Measurements from ENCODE around the gene GMFB. TPM values are rescaled to one million over a fixed set of nuclear protein-coding genes. Genes with fewer than 3 reads are reported as not detected.

Gene GMFB
- total and polyA plus RNA-seq, 10 of the 15 experiments (the other 5 are each of a cell fraction or from before 2014, with no cell fraction given) = 29.3 to 71.0 (median 50.8) TPM

- H3K9ac ChIP-seq (ENCODE audit: control insufficient read depth, insufficient read depth, low read length) = no peak overlapping the region
- H3K27me3 ChIP-seq (replicated peaks in 1 of 2; ENCODE audit: control insufficient read depth in 2 of 2, insufficient read depth in 2 of 2, low read length in 1 of 2) = no peaks in the 10 kb centered on the region
- ChIA-PET RAD21 (ENCODE audit: unreplicated experiment) (interaction anchor here (0.9 to 2.4 kb wide), 4 partner anchors 26 to 48 kb away, joined by 3 to 7 read pairs (median 4); partner anchors contain the start of gene CGRRF1), CTCF (interaction anchor here (0.7 to 3.6 kb wide), 5 partner anchors 10 to 43 kb away, joined by 3 to 11 read pairs (median 3); no protein-coding TSS in a partner anchor), SMC1A (ENCODE audit: uncharacterized antibody, unreplicated experiment) (interaction anchor here (0.9 to 3.0 kb wide), 7 partner anchors 11 to 86 kb away, joined by 3 to 13 read pairs (median 4); no protein-coding TSS in a partner anchor), POLR2A (interaction anchor here (0.6 to 1.2 kb wide), 3 partner anchors 26 to 87 kb away, joined by 3 to 5 read pairs (median 4); partner anchors contain the start of genes CDKN3 and CGRRF1)
- intact Hi-C loops (cut with micrococcal nuclease; ENCODE audit: unreplicated experiment) = no loop called here
- no peaks in the 10 kb centered on the region for H3K9me3 ChIP-seq (replicated peaks; ENCODE audit: control insufficient read depth, insufficient read depth, low read length)
- peak overlapping the region; percentile 50 for H3K4me3 ChIP-seq
- TF ChIP-seq RBBP5 (conservative IDR thresholded peaks at IDR 0.05) (no peak), PAX8 (IDR thresholded peaks at IDR 0.05) (no peak), BMI1 (IDR thresholded peaks at IDR 0.05; ENCODE audit: borderline replicate concordance) (no peak), DPF2 (IDR thresholded peaks at IDR 0.05) (no peak), RELA (IDR thresholded peaks at IDR 0.05; ENCODE audit: borderline replicate concordance, partially characterized antibody) (no peak), IRF3 (IDR thresholded peaks at IDR 0.05) (no peak), RUNX3 (IDR thresholded peaks at IDR 0.05; ENCODE audit: low read length) (no peak), GABPA (IDR thresholded peaks at IDR 0.05; ENCODE audit: low read depth) (no peak), ASH2L (IDR thresholded peaks at IDR 0.05; ENCODE audit: borderline replicate concordance, low read depth) (no peak), MLLT1 (IDR thresholded peaks at IDR 0.05) (no peak), BACH1 (IDR thresholded peaks at IDR 0.05; ENCODE audit: borderline replicate concordance) (no peak), HDGF (IDR thresholded peaks at IDR 0.05) (no peak), MTA2 (IDR thresholded peaks at IDR 0.05; ENCODE audit: low read depth) (no peak), HDAC2 (IDR thresholded peaks at IDR 0.05) (no peak), SMAD1 (IDR thresholded peaks at IDR 0.05; ENCODE audit: low read depth, partially characterized antibody) (no peak), ZBED1 (IDR thresholded peaks at IDR 0.05; ENCODE audit: borderline replicate concordance) (no peak)
- TF ChIP-seq, protein P1, sequence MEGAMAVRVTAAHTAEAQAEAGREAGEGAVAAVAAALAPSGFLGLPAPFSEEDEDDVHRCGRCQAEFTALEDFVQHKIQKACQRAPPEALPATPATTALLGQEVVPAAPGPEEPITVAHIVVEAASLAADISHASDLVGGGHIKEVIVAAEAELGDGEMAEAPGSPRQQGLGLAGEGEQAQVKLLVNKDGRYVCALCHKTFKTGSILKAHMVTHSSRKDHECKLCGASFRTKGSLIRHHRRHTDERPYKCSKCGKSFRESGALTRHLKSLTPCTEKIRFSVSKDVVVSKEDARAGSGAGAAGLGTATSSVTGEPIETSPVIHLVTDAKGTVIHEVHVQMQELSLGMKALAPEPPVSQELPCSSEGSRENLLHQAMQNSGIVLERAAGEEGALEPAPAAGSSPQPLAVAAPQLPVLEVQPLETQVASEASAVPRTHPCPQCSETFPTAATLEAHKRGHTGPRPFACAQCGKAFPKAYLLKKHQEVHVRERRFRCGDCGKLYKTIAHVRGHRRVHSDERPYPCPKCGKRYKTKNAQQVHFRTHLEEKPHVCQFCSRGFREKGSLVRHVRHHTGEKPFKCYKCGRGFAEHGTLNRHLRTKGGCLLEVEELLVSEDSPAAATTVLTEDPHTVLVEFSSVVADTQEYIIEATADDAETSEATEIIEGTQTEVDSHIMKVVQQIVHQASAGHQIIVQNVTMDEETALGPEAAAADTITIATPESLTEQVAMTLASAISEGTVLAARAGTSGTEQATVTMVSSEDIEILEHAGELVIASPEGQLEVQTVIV (IDR thresholded peaks at IDR 0.05; ENCODE audit: borderline replicate concordance, partially characterized antibody) = no peak
- no TSS peak for BruUV-seq (replicated peaks)
- no peaks in the 10 kb centered on the region for H4K20me1 ChIP-seq (ENCODE audit: control insufficient read depth, insufficient read depth)
- H3K79me2 ChIP-seq (ENCODE audit: control insufficient read depth, insufficient read depth, low read length) = peaks cover 67% of the 10 kb centered on the region
- FAIRE-seq (no peak), DNase-seq (ENCODE audit: low read depth, low spot score) (no peak), ATAC-seq (no peak)
- peaks cover 10% of the 10 kb centered on the region for H3K4me1 ChIP-seq (ENCODE audit: control insufficient read depth, insufficient read depth, low read length)
- H3K4me2 ChIP-seq (ENCODE audit: control insufficient read depth, insufficient read depth) = peak overlapping the region; percentile 72
- in situ Hi-C loops (cut with MboI) = no loop called here
- peaks cover 0 to 6% of the 10 kb centered on the region in 2 experiments; a peak in 2 of 4 replicates for H3K36me3 ChIP-seq (ENCODE audit: control insufficient read depth in 2 of 2, insufficient read depth in 2 of 2, low read length in 1 of 2)
- no peak overlapping the region for H2AFZ ChIP-seq (ENCODE audit: control insufficient read depth, low read depth, low read length)
- H3K27ac ChIP-seq (ENCODE audit: control insufficient read depth, insufficient read depth) = peak overlapping the region; percentile 64
Observed at GRCh38 chr14:54483846-54484245, 4.9 kb downstream of the GMFB start.
